ENCODE measurements around the gene ANKMY1.
A peak's percentile ranks its signal among the peaks of the same experiment; 100 is the strongest.
"Not testable (repeated sequence)": the region's sequence is repeated elsewhere in the genome, so short reads cannot be mapped to it uniquely, and the experiment has no call there.

Gene ANKMY1

GRCh38 chr2:240567137-240567871 lies 9.5 kb upstream of the ANKMY1 start:
- DNase-seq = no peak

- DNase-seq = peak; percentile 69
Observed at GRCh38 chr2:240566203-240567136, 8.7 kb upstream of the ANKMY1 start.

GRCh38 chr2:240565333-240566202 lies 7.8 kb upstream of the ANKMY1 start:
- DNase-seq = no peak

- no peak for DNase-seq
Observed at GRCh38 chr2:240564561-240565332, 7.0 kb upstream of the ANKMY1 start.

- DNase-seq = no peak
Observed at GRCh38 chr2:240563951-240564560, 6.3 kb upstream of the ANKMY1 start.

- DNase-seq = not testable (repeated sequence)
Observed at GRCh38 chr2:240563231-240563630, 5.4 kb upstream of the ANKMY1 start.

GRCh38 chr2:240561325-240561971 lies 3.7 kb upstream of the ANKMY1 start:
- DNase-seq = no peak

GRCh38 chr2:240560480-240561324 lies 2.9 kb upstream of the ANKMY1 start:
- DNase-seq = peak; percentile 98

- no peak for DNase-seq
Observed at GRCh38 chr2:240560084-240560479, 2.3 kb upstream of the ANKMY1 start, which contains the start of gene DUSP28. DUSP28 (plus strand) TSS chr2:240560357; CDS start chr2:240560685, 328 bp downstream.

GRCh38 chr2:240559286-240559685 lies 1.5 kb upstream of the ANKMY1 start:
- no peak for DNase-seq

- no peak for DNase-seq
Observed at GRCh38 chr2:240558236-240558761, 511 bp upstream of the ANKMY1 start.

GRCh38 chr2:240557101-240557751 lies 562 bp downstream of the ANKMY1 start:
- DNase-seq = peak; percentile 68

GRCh38 chr2:240556553-240557100 lies 1.2 kb downstream of the ANKMY1 start:
- DNase-seq = no peak

GRCh38 chr2:240555541-240556250 lies 2.1 kb downstream of the ANKMY1 start:
- no peak for DNase-seq

- no peak for DNase-seq
Observed at GRCh38 chr2:240554767-240555493, 2.9 kb downstream of the ANKMY1 start.

GRCh38 chr2:240553956-240554480 lies 3.8 kb downstream of the ANKMY1 start:
- no peak for DNase-seq

GRCh38 chr2:240551811-240552210 lies 6.0 kb downstream of the ANKMY1 start:
- no peak for DNase-seq

Data from retina (tissue), 1 donor.